NCI-H748 treated with DMSO at 0.1 percent for 48 hours (cell line): ENCODE results near the gene HYPK.

Experiments
- DNase-seq: peaks from one replicate; lab custom pipeline; 2025; lab: John Stamatoyannopoulos, UW

HYPK gene

DNA sequence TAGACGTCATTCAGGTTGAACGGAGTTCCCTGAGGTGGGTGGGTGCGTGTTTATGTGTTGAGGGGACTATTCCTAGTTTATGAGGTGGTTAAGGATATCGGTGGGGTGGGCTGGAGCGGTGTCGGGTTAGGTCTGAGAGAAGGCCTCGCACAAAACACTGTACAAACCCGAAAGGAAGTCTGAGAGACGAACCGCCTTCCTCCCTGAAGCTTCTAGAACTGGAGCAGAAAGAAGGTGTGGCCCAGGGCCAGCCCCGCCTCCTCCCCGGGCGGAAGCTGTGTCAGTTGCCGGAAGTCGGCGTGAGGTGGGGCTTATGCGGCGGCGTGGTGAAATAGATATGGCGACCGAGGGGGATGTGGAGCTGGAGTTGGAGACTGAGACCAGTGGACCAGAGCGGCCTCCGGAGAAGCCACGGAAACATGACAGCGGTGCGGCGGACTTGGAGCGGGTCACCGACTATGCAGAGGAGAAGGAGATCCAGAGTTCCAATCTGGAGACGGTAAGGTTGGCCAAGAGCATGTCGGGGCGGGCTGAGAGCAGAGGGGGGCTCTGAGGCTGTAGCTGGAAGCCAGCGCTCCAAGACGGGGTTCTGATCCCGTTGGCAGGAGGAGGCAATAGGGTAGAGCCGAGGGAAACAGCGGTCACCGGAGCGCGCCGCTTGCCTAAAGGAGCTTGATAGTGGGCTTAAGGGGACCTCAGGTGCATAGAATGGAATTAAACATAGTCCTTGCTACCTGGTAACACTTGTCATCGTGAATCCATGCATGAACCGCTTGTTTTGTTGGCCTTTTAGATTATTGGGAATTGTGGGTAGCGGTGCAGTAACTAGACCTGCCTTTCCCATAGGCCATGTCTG is at the start of gene HYPK:
Gene HYPK (plus strand): TSS at position 314 of the 856 bp plus-strand sequence. CDS start 24 bp downstream, at position 338.
- peak; percentile 38 for DNase-seq

DNA sequence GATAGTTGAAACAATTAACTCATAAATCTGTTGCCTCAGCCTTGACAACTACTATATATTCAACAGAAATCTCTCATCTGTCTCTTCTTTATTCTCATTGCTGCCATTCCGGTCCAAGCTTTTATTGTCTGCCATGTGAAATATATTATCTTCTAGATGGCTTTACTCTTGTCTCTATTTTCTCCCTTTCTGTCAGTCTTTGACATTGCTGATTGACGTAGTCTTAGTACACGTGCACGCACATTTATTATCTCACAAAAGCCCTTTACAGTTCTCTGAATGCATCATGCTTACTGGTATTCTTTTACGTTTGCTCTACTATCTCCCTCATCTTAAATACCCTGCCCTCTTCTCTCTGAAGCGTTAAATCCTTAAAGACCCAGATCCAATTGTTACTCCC is 48.5 kb upstream of the HYPK start:
- no peak for DNase-seq

DNA sequence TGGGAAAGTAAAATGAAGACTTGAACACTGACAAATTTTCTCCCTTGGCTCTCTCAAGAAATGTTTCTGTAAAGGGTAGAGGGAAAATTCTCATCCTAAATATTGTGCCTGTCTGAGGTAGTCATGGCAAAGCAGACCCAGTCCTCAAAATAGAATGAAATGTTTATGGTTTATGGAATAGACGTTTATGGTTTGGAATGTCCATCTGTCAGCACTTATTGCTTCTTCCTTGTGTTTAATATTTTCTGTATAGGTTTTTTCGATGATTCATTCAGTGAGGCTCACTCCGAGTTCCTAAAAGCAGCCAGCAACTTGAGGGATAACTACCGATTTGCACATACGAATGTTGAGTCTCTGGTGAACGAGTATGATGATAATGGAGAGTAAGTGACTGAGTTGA is 37.6 kb upstream of the HYPK start:
- no peak for DNase-seq

DNA sequence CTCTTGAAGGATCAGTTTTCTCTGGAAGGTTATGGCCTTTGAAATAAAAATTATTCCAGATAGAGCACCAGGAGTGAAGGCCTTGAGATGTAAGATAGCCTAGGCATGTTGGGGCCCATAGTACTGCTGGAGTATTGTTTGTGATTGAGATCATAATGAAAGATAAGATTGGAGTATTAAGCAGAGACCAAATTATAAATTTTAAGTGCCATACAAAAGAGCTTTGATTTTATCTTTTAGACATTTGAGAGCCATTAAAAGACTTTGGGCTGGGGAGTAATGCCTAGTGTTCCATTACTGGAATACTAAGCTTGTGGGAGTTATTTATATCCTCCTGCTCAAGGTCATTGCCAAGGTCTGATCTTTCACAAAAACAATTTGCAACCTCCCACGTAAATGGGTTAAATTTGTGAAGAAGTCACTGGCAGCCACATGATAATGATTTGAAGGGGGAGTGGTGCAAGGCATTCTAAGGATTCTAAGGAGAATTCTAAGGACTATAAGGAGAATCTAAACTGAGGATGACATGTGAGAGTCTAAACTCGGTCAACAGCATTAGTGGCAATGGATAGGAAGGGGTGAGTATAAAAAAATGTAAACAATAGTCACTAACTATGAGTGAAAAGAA is 36.5 kb upstream of the HYPK start:
- no peak for DNase-seq

DNA sequence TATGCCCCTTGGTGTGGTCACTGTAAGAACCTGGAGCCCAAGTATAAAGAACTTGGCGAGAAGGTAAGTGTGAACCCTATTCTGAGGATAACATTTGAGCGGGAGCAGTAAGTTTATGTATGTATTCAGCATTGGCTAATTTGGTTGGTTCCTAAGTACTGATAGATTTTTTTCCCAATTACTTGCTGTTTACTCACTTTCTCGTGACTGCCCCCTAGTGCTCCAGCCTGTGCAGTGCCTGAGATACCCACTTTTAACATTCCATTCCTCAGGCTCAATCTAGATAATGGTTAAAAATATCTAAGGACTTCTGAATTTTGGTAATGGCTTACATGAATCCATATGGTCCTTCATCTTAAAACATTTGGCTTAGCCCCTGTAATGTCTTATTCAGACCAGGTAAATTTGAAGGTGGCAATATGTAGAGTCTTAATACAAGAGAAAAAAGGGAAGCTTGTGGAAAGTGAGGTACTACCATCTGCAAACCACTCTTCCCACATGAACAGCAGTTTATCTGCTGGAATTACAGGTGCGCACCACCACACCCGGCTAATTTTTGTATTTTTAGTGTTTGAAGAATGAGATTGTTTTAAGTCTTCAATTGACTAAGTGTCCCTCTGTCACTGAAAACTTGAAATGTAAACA is 30.7 kb upstream of the HYPK start:
- DNase-seq = peak; percentile 5

DNA sequence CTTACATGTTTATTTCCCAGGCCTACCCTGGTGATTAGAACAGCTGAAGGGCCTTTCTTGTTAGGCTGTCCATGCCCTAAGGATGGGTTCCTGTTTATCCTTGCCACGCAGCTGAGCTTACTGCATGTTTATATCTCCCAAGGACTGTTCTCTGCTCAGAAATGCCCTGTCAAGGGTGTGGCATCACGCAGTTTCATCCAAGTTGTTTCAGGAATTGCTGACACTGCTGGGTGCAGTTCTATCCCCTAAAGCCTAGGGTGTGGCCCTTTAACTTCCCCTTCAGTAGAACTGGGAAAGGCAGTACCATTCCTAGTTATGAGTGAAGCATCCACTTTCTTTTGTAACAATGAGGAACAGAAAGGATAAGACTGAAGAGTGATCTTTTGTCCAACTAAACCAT is 28.6 kb upstream of the HYPK start:
- DNase-seq = no peak

DNA sequence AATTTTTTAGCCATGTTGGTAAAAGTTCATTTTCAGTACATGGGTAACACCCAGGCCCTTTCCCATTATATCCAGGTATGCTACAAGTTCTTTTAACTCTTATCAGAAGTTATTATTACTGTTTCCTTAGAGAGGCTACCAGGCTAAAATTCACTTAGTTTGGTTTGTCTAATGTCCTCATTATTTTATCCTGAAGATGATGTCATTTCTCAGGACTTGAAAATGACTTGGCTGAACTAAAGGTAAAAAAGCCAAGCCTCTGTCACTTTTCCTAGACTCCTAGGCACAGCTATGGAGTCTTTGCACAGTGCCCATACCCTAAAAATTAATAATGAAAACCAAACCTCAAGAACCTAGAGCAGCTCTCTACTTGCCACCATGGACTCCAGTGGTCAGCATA is 27.8 kb upstream of the HYPK start:
- DNase-seq = no peak

DNA sequence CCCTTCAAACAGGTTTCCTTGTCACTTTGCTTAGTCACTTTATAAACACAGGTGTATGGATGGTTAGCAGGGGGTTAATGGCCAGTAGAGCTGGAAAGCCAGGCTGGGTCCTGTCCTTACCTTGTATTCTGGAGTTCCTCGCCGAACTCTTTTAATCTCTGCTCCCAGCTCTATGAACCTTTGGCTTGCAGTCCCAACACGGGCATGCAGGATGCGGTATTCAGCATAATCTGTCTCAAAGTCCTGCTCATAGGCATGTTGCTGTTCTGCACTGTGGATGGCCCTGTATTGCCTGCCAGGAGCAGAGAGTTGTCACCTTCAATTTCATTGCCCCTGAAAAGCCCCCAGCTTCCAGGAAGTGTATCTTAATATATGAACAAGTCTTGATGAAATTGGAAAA is 26.3 kb upstream of the HYPK start:
- DNase-seq = no peak

DNA sequence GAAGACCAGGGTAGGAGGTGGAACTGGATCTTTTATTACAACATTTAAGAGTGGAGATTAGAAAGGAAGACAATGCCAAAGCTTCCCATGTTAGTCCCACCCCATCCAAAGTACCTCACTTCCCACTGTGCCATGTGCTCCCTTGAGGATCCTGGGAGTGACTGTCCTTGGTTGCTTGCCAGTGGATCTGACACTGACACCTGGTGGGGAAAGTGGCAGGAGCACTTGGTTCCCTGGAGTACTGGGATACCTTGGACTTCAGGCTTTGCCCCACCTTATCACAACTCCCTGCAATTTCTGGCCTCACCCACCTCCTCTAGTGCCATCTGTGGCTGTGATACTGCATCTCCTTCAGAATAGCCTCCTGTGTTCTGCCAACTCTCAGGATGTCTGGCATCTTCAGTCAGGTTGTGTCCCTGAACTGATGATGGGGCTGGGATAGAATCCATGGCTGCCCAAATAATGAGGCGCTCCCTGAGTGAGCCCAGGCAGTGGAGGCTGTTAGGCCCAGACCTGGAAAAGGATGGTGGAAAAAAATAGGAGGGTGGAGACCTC is 24.9 kb upstream of the HYPK start:
- no peak for DNase-seq

DNA sequence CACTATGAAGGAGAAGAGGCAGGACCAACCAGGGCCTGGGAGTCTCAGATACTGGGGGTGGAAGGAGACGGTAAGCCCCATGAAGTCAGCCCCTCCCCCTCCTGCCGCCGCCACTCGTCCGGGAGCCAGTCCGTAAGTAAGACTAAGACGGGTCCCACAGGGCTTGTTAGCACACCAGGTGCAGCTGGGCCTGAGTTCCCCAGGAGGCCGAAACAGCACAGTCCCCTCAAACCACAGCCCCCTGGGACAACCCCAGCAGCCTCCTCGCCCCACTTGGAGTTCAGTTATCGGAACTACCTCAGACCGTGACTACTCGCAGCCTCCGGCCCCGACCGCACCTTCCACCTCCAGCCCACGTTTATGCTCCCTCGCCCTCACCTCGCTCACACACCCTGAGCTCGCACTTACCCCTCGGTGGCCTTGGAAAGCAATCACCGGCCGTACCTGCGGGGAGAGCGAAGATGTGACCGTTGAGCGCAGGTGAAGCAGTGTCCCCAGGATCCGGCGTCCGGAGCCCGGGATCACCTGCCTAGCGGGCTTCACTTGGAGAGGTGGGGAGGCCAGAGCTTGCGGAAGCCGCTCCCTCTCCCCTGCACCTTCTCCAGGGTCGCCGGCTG is 24.2 kb upstream of the HYPK start:
- no peak for DNase-seq

GRCh38 chr15:43776718-43777266 is 23.6 kb upstream of the HYPK start, which contains the start of gene ELL3:
Gene ELL3, minus strand, starts transcription at chr15:43776966. Its CDS starts 65 bp downstream, at chr15:43776901.
- peak; percentile 49 for DNase-seq

GRCh38 chr15:43777267-43777914 is 23.0 kb upstream of the HYPK start:
- peak; percentile 49 for DNase-seq

GRCh38 chr15:43779016-43779415 is 21.4 kb upstream of the HYPK start:
- no peak for DNase-seq

GRCh38 chr15:43789409-43789808 is 11.0 kb upstream of the HYPK start:
- DNase-seq = no peak

GRCh38 chr15:43791993-43792760 is 8.2 kb upstream of the HYPK start, which contains the start of gene SERF2:
Gene SERF2, plus strand, starts transcription at chr15:43792320. Its CDS starts 57 bp downstream, at chr15:43792377.
- DNase-seq = peak; percentile 83

GRCh38 chr15:43792761-43793476 is 7.5 kb upstream of the HYPK start:
- DNase-seq = no peak

GRCh38 chr15:43793647-43794046 is 6.8 kb upstream of the HYPK start:
- no peak for DNase-seq

- no peak for DNase-seq
Observed at GRCh38 chr15:43794269-43795037, 5.9 kb upstream of the HYPK start.

DNA sequence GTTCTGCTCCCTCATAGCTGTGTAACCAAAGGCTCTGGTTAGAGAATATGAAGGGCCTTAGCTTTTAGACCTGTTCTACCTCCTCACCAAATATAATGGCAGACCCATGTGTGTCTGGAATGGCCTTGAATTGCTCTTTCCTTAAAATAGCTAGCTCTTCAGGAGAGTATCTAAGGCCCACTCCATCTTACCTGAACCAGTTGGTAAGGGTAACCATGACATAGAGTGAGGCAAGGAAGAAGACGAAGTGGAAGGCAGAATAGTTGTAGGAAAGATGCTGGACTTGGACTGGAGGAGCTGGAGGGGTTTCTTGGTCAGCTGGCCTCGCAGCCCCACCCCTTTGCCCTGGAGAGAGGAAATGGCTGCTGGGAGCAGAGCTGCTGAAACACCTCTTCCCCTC is 5.2 kb upstream of the HYPK start:
- no peak for DNase-seq
